Panc1 (cell line): ENCODE data around the gene FRG2B.
"Not testable (repeated sequence)": the region's sequence is repeated elsewhere in the genome, so short reads cannot be mapped to it uniquely, and the experiment has no call there.

Experiments used
- CTCF ChIP-seq: fragments of 450-650 bp; IDR thresholded peaks from 2 replicates; pipeline ENCODE4 v1.5.1; 2017; ENCODE audit warnings: mild to moderate bottlenecking
- POLR2AphosphoS5 ChIP-seq: IDR thresholded peaks from 2 replicates; pipeline ENCODE4 v1.6.1; 2012; ENCODE audit warnings: mild to moderate bottlenecking, low read depth, low read length, moderate library complexity
- REST ChIP-seq, 2 experiments: IDR thresholded peaks; 2 replicates each; pipeline ENCODE4 v1.6.1; 2011 to 2012; ENCODE audit warnings: low read depth in 2 of 2, control low read depth in 1 of 2, low read length in 1 of 2, mild to moderate bottlenecking in 1 of 2, moderate library complexity in 1 of 2; ENCODE audit not compliant: insufficient read depth in 1 of 2
- TCF7L2 ChIP-seq: IDR thresholded peaks from 2 replicates; pipeline ENCODE4 v1.6.1; 2011; ENCODE audit warnings: mild to moderate bottlenecking, low read depth, low read length, inconsistent platforms

GRCh38 chr10:133660516-133660915 is 33.9 kb upstream of the FRG2B start:
- not testable (repeated sequence) for TF ChIP-seq POLR2AphosphoS5; CTCF; TCF7L2; REST (IDR thresholded peaks at IDR 0.05; ENCODE audit: insufficient read depth in 1 of 2, low read depth in 2 of 2, low read length in 1 of 2)
